ENCODE measurements around the gene PAX7. TPM values are rescaled to one million over a fixed set of nuclear protein-coding genes. Genes with fewer than 3 reads are reported as not detected.

The PAX7 gene
- total RNA-seq, 1 donor from 2014 or later = 1.4 TPM

GRCh38 chr1:18794051-18794450, 163.4 kb downstream of the PAX7 start:
- Mint-ChIP-seq H3K9me3 (ENCODE audit: unreplicated experiment) (no peaks in the 10 kb centered on the region), H3K27me3 (ENCODE audit: unreplicated experiment) (peaks cover 5% of the 10 kb centered on the region), H3K4me3 (ENCODE audit: unreplicated experiment) (no peak overlapping the region), H3K36me3 (ENCODE audit: low read depth, unreplicated experiment) (no peaks in the 10 kb centered on the region), H3K27ac (ENCODE audit: unreplicated experiment) (no peak overlapping the region), H3K4me1 (ENCODE audit: unreplicated experiment) (peaks cover 3% of the 10 kb centered on the region)
- DNase-seq (ENCODE audit: low spot score) = no peak
- no peak for TF ChIP-seq CTCF (IDR thresholded peaks at IDR 0.05; ENCODE audit: unreplicated experiment)

GRCh38 chr1:18794561-18794960, 163.9 kb downstream of the PAX7 start:
- peaks cover 9% of the 10 kb centered on the region for H3K4me1 Mint-ChIP-seq (ENCODE audit: unreplicated experiment)
- H3K27ac Mint-ChIP-seq (ENCODE audit: unreplicated experiment) = no peak overlapping the region
- H3K36me3 Mint-ChIP-seq (ENCODE audit: low read depth, unreplicated experiment) = no peaks in the 10 kb centered on the region
- peaks cover 6% of the 10 kb centered on the region for H3K27me3 Mint-ChIP-seq (ENCODE audit: unreplicated experiment)
- no peaks in the 10 kb centered on the region for H3K9me3 Mint-ChIP-seq (ENCODE audit: unreplicated experiment)
- TF ChIP-seq CTCF (IDR thresholded peaks at IDR 0.05; ENCODE audit: unreplicated experiment) = no peak
- H3K4me3 Mint-ChIP-seq (ENCODE audit: unreplicated experiment) = no peak overlapping the region
- peak; percentile 31 for DNase-seq (ENCODE audit: low spot score)

GRCh38 chr1:18795002-18795689, 164.5 kb downstream of the PAX7 start:
- Mint-ChIP-seq H3K27ac (ENCODE audit: unreplicated experiment) (no peak overlapping the region), H3K36me3 (ENCODE audit: low read depth, unreplicated experiment) (no peaks in the 10 kb centered on the region), H3K9me3 (ENCODE audit: unreplicated experiment) (no peaks in the 10 kb centered on the region), H3K4me3 (ENCODE audit: unreplicated experiment) (no peak overlapping the region), H3K27me3 (ENCODE audit: unreplicated experiment) (peaks cover 3% of the 10 kb centered on the region), H3K4me1 (ENCODE audit: unreplicated experiment) (peaks cover 14% of the 10 kb centered on the region)
- no peak for DNase-seq (ENCODE audit: low spot score)
- TF ChIP-seq CTCF (IDR thresholded peaks at IDR 0.05; ENCODE audit: unreplicated experiment) = no peak

- no peak for DNase-seq (ENCODE audit: low spot score)
- H3K4me3 Mint-ChIP-seq (ENCODE audit: unreplicated experiment) = no peak overlapping the region
- H3K4me1 Mint-ChIP-seq (ENCODE audit: unreplicated experiment) = peaks cover 18% of the 10 kb centered on the region
- no peak overlapping the region for H3K27ac Mint-ChIP-seq (ENCODE audit: unreplicated experiment)
- H3K36me3 Mint-ChIP-seq (ENCODE audit: low read depth, unreplicated experiment) = no peaks in the 10 kb centered on the region
- H3K9me3 Mint-ChIP-seq (ENCODE audit: unreplicated experiment) = no peaks in the 10 kb centered on the region
- no peak for TF ChIP-seq CTCF (IDR thresholded peaks at IDR 0.05; ENCODE audit: unreplicated experiment)
- H3K27me3 Mint-ChIP-seq (ENCODE audit: unreplicated experiment) = peaks cover 2% of the 10 kb centered on the region
These were observed 166.3 kb downstream of the PAX7 start for GRCh38 chr1:18796950-18797349.

Other genes starting within 250 kb of the PAX7 start
- not detected for gene KLHDC7A, start 149.9 kb upstream of the PAX7 start, total RNA-seq (ENCODE audit: unreplicated experiment)
- gene TAS1R2, start 228.8 kb downstream of the PAX7 start, total RNA-seq (ENCODE audit: unreplicated experiment) = not detected